ENCODE results near the gene DZIP3.
A peak's percentile ranks its signal among the peaks of the same experiment; 100 is the strongest.

DZIP3 gene

DNA sequence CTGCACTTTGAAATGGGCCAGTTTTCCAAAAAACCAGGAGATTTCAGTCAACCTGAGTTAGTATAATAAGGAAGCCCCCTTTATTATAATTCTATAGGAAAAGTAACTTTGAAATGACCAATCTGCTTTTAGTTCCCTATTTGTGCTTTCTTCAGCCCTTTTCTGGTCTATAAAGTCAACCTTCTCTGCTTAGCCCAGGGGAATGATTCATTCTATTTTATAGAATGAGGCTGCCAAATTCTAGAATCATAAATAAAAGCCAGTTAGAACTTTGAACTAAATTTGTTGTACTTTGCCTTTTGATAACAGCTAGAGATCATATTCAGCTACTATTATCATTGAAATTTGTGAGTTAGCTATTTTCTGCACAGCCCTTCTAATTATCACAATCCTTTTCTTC, 25.0 kb upstream of the DZIP3 start:
- no peak for DNase-seq (ENCODE audit: extremely low spot score)
- POLR2A ChIA-PET: no interaction called here
- TF ChIP-seq SP1 (IDR thresholded peaks at IDR 0.05): no peak
- TF ChIP-seq LEF1 (IDR thresholded peaks at IDR 0.05; ENCODE audit: borderline replicate concordance): no peak
- TF ChIP-seq, protein P1, sequence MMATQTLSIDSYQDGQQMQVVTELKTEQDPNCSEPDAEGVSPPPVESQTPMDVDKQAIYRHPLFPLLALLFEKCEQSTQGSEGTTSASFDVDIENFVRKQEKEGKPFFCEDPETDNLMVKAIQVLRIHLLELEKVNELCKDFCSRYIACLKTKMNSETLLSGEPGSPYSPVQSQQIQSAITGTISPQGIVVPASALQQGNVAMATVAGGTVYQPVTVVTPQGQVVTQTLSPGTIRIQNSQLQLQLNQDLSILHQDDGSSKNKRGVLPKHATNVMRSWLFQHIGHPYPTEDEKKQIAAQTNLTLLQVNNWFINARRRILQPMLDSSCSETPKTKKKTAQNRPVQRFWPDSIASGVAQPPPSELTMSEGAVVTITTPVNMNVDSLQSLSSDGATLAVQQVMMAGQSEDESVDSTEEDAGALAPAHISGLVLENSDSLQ (IDR thresholded peaks at IDR 0.05): no peak
- no peak for TF ChIP-seq L3MBTL2 (conservative IDR thresholded peaks at IDR 0.05)
- TF ChIP-seq FOXM1 (IDR thresholded peaks at IDR 0.05; ENCODE audit: borderline replicate concordance): no peak
- no peak for TF ChIP-seq TARDBP (IDR thresholded peaks at IDR 0.05)
- no peak for TF ChIP-seq ARNT (IDR thresholded peaks at IDR 0.05)
- TF ChIP-seq HDGF (IDR thresholded peaks at IDR 0.05; ENCODE audit: borderline replicate concordance): no peak
- CTCF ChIA-PET: no interaction called here

DNA sequence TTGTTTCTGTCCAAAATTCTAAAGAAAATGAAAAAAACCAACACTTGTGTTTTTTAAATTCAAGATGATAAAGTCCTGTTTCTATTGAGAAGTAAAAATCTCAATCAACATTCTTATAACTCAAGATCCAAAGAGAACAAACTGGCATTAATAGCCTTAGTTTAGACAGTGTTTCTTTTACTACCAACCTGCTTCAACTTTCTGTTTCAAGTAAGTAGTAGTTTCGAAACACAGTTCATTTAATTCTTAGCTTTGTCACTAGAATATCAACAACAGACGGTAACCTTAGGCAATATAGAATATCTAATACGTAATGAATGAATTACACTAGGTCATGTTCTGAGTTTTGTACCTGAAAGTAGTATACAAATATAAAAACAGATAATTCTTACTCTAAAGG, 24.0 kb upstream of the DZIP3 start:
- DNase-seq (ENCODE audit: extremely low spot score): no peak
- TF ChIP-seq SUZ12 (IDR thresholded peaks at IDR 0.05) (no peak), SP1 (IDR thresholded peaks at IDR 0.05) (no peak), ZNF384 (IDR thresholded peaks at IDR 0.05) (no peak), FOXA1 (IDR thresholded peaks at IDR 0.05) (no peak), ELF4 (IDR thresholded peaks at IDR 0.05) (no peak), FOXK2 (IDR thresholded peaks at IDR 0.05) (no peak), L3MBTL2 (conservative IDR thresholded peaks at IDR 0.05) (no peak), FOXM1 (IDR thresholded peaks at IDR 0.05; ENCODE audit: borderline replicate concordance) (no peak)
- CTCF ChIA-PET: no interaction called here
- POLR2A ChIA-PET: interaction anchor here (2.1 kb wide), 1 partner anchor 23 kb away, joined by 6 read pairs; the partner anchor contains the start of genes CIP2A and DZIP3

DNA sequence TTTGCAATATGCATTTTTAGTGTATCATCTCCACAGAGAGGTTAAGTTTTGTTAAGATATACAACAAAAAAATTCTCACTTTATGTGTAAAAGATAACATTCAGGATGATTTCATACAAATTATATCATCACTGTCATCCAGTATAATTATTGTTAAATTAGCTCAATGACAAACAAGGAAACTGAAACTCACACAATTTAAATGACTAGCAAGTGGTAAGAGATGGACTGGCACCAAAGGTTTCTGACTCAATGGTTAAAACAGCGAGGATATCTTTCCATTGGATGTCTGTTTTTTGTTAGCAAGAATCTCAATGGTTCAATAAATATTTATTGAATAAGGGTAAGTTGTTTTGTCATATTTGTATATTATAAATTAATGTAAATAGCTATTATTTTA, 22.9 kb upstream of the DZIP3 start:
- POLR2A ChIA-PET: interaction anchor here (2.1 kb wide), 1 partner anchor 22 kb away, joined by 6 read pairs; the partner anchor contains the start of genes CIP2A and DZIP3
- TF ChIP-seq FOXA1 (IDR thresholded peaks at IDR 0.05) (no peak), ELF4 (IDR thresholded peaks at IDR 0.05) (no peak), TARDBP (IDR thresholded peaks at IDR 0.05) (no peak), FOXM1 (IDR thresholded peaks at IDR 0.05; ENCODE audit: borderline replicate concordance) (no peak), BHLHE40 (IDR thresholded peaks at IDR 0.05; ENCODE audit: borderline replicate concordance) (no peak), L3MBTL2 (conservative IDR thresholded peaks at IDR 0.05) (no peak)
- CTCF ChIA-PET: no interaction called here
- DNase-seq (ENCODE audit: extremely low spot score): no peak

DNA sequence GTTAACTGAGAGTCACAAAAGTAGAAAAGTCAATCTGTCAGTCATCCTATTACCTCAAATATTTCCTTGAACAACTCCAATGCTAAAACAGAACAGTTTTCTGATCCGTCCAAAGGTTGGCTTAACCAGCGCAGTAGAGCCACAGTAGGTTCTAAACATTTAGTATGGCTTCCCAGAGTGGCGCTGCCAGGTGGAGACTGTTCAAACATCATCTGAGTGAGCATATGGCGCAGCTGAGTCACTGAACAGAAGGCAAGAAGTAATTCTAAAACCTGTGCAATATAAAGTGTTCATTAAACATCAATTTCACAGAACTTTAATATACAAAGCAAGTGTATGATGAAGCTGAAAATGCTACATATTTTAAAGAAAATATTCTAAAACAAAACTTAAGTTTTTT, 20.2 kb upstream of the DZIP3 start:
- POLR2A ChIA-PET: no interaction called here
- CTCF ChIA-PET: no interaction called here
- no peak for DNase-seq (ENCODE audit: extremely low spot score)
- TF ChIP-seq LEF1 (IDR thresholded peaks at IDR 0.05; ENCODE audit: borderline replicate concordance): no peak
- no peak for TF ChIP-seq FOXK2 (IDR thresholded peaks at IDR 0.05)
- no peak for TF ChIP-seq BHLHE40 (IDR thresholded peaks at IDR 0.05; ENCODE audit: borderline replicate concordance)
- no peak for TF ChIP-seq CTBP1 (IDR thresholded peaks at IDR 0.05; ENCODE audit: borderline replicate concordance)

DNA sequence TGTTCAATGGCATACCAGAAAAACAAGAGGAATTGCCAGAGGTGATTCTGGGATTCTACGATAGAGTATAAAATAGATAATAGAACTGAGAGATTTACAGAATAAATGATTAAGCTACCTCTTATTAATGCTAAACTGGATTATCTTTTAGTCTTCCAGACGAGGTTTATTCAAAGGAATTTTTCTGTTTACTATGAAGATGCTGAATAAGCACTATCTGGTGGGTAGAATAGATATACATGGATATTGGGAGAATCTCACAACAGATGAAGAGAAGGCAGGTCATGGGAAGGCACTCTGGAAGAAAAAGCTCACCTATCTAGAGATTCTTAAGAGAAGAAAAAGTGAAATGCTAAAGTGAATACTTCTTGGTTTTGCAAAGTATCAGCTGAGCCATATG, 11.5 kb upstream of the DZIP3 start:
- DNase-seq (ENCODE audit: extremely low spot score): no peak
- CTCF ChIA-PET: no interaction called here
- TF ChIP-seq FOXA1 (IDR thresholded peaks at IDR 0.05) (no peak), LEF1 (IDR thresholded peaks at IDR 0.05; ENCODE audit: borderline replicate concordance) (no peak), FOXK2 (IDR thresholded peaks at IDR 0.05) (no peak), CTBP1 (IDR thresholded peaks at IDR 0.05; ENCODE audit: borderline replicate concordance) (no peak), ARNT (IDR thresholded peaks at IDR 0.05) (no peak), SP1 (IDR thresholded peaks at IDR 0.05) (no peak), TARDBP (IDR thresholded peaks at IDR 0.05) (no peak), HDGF (IDR thresholded peaks at IDR 0.05; ENCODE audit: borderline replicate concordance) (no peak), ZNF384 (IDR thresholded peaks at IDR 0.05) (no peak), FOXM1 (IDR thresholded peaks at IDR 0.05; ENCODE audit: borderline replicate concordance) (no peak), L3MBTL2 (conservative IDR thresholded peaks at IDR 0.05) (no peak), NFRKB (IDR thresholded peaks at IDR 0.05) (no peak), ELF4 (IDR thresholded peaks at IDR 0.05) (no peak), BHLHE40 (IDR thresholded peaks at IDR 0.05; ENCODE audit: borderline replicate concordance) (no peak)
- TF ChIP-seq, protein P1 (IDR thresholded peaks at IDR 0.05): no peak
- POLR2A ChIA-PET: interaction anchor here (2.6 kb wide), 1 partner anchor 11 kb away, joined by 10 read pairs; the partner anchor contains the start of genes CIP2A and DZIP3

DNA sequence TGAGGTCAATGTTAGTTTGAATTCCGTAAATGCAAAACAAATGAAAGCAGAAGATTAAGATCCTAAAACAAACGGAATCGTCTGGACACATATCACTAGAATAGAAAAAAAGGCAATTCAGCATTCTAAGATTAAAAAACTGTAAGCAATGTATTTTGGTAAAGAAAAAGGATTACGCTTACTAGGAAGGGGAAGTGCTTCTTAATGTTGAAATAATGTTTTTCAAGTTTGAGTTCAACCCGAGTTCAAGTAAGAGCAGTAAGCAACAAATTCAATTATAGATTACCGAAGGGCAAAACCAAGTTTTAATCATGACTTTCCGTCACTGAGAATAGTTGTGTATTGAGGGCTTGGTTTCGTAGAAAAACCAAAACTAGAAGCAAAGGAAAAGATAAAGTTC, 921 bp upstream of the DZIP3 start:
- POLR2A ChIA-PET: interaction anchor here (1.1 to 2.8 kb wide), 6 partner anchors 10 to 102 kb away, joined by 3 to 29 read pairs (median 8); no protein-coding TSS in a partner anchor
- DNase-seq (ENCODE audit: extremely low spot score): no peak
- no peak for TF ChIP-seq FOXA1 (IDR thresholded peaks at IDR 0.05)
- CTCF ChIA-PET: interaction anchor here (0.6 kb wide), 1 partner anchor 99 kb away, joined by 3 read pairs; no protein-coding TSS in a partner anchor

DNA sequence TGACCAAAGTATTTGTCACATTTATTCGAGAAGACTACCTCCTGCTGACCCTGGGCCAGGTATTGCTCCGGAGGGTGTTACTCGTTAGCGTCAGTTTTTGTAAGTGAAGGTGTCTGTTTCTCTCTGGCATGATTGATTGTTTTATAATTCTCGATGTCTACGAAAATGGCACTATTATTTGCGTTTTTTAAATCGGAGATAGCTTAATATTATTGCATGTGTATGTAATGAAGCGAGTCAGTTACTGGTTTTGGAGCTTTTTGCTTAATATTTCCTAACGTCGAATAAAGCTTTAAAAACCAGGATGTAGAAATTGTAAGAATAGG, 439 bp downstream of the DZIP3 start:
- DNase-seq (ENCODE audit: extremely low spot score): no peak
- POLR2A ChIA-PET: interaction anchor here (0.7 to 2.8 kb wide), 8 partner anchors 9 to 104 kb away, joined by 3 to 29 read pairs (median 4); no protein-coding TSS in a partner anchor
- TF ChIP-seq, protein P1 (IDR thresholded peaks at IDR 0.05): peak; percentile 91
- TF ChIP-seq L3MBTL2 (conservative IDR thresholded peaks at IDR 0.05) (peak; percentile 2; the same call in 1 of the 2 replicates), HDGF (IDR thresholded peaks at IDR 0.05; ENCODE audit: borderline replicate concordance) (no peak)
- CTCF ChIA-PET: no interaction called here

All from HEK293T (cell line).